ENCODE results near the gene PAK5.

Gene PAK5

GRCh38 chr20:9515741-9516233 is 323.1 kb downstream of the PAK5 start:
- peaks cover 17% of the 10 kb centered on the region; the same call in 1 of the 2 replicates for H3K4me1 ChIP-seq (ENCODE audit: insufficient read depth, low read length)
- no peaks in the 10 kb centered on the region for H3K9me3 ChIP-seq (ENCODE audit: control insufficient read depth, insufficient read depth, low read length)
- H3K36me3 ChIP-seq (ENCODE audit: insufficient read depth, low read length), result no peaks in the 10 kb centered on the region
- H3K9ac ChIP-seq (ENCODE audit: low read depth, low read length), result peak overlapping the region; percentile 81

DNA sequence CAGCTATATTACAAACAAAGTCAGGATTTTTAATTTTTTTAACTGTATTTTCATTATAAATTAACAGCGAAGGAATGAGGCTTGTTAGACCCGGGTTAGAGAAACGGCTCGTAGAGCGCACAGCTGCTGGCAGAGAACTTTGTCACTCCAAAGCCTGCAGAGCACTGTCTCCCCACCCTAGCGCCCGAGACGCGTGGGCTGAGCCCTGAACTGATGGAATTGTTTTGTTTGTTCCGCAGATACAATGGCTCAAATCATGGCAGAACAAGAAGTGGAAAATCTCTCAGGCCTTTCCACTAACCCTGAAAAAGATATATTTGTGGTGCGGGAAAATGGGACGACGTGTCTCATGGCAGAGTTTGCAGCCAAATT is 323.7 kb downstream of the PAK5 start:
- H3K9ac ChIP-seq (ENCODE audit: low read depth, low read length), result peak overlapping the region; percentile 81; the same call in 1 of the 2 replicates
- H3K36me3 ChIP-seq (ENCODE audit: insufficient read depth, low read length), result no peaks in the 10 kb centered on the region
- no peaks in the 10 kb centered on the region for H3K9me3 ChIP-seq (ENCODE audit: control insufficient read depth, insufficient read depth, low read length)
- peaks cover 17% of the 10 kb centered on the region; the same call in 1 of the 2 replicates for H3K4me1 ChIP-seq (ENCODE audit: insufficient read depth, low read length)

DNA sequence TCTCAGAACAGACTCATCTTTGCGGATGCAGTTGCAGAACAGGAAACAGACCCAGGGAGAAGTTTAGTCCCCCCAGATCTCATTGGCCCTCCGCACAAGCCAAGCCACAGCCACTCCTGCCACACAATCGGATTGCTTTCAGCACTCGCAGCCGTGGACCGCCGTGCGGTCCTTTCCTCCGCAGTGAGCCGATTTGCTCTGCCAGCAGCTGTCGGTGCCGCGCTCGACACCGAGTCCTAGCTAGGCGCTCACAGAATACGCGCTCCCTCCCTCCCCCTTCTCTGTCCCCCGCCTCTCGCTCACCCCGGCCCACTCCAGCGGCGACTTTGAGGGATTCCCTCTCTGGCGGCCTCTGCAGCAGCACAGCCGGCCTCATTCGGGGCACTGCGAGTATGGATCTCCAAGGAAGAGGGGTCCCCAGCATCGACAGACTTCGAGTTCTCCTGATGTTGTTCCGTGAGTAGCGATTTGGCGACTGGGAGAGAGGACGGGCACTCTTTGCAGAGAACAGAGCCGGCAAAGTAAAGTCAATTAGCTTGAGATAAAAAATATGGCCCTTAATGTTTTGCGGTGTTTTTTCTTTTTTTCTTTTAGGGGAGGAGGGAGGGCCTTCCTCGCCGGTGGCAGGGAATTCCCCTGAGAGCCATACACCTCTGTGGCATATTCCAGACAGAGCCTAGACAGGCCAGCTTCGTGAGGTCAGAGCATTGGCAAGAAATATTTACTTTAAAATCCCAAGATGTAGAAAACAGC is 324.2 kb downstream of the PAK5 start, which contains the start of gene LAMP5:
Gene LAMP5 (plus strand): TSS at position 130 of the 753 bp plus-strand sequence. CDS start 263 bp downstream, at position 393.
- Histone ChIP-seq H3K36me3 (ENCODE audit: insufficient read depth, low read length) (no peaks in the 10 kb centered on the region), H3K4me1 (ENCODE audit: insufficient read depth, low read length) (peaks cover 11% of the 10 kb centered on the region; the same call in 1 of the 2 replicates), H3K9ac (ENCODE audit: low read depth, low read length) (peak within 1 kb of the TSS; percentile 81; the same call in 1 of the 2 replicates), H3K9me3 (ENCODE audit: control insufficient read depth, insufficient read depth, low read length) (no peaks in the 10 kb centered on the region)

DNA sequence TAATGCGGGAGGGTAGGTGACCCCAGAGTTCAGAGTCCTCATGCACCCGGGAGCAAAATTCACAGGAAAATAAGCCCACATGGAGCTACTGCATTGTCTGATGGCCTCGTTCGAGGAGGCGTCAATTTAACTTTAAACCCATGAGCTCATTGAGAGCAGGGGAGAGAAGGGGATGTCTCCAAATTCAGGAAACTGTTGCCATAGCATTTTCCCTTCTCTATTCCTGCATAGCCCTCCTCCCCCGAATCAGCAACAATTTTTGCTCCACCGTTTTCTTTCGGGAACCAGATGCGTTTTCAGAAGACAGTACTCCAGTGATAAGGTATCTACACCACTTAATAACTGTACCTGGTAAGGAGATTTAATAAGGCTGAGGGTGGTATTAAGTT is 324.8 kb downstream of the PAK5 start:
- Histone ChIP-seq H3K4me1 (ENCODE audit: insufficient read depth, low read length) (peaks cover 9% of the 10 kb centered on the region; the same call in 1 of the 2 replicates), H3K9ac (ENCODE audit: low read depth, low read length) (peak overlapping the region; percentile 81; the same call in 1 of the 2 replicates)

GRCh38 chr20:9510911-9511310 is 328.0 kb downstream of the PAK5 start:
- Histone ChIP-seq H3K9me3 (ENCODE audit: control insufficient read depth, insufficient read depth, low read length) (no peaks in the 10 kb centered on the region), H3K9ac (ENCODE audit: low read depth, low read length) (no peak overlapping the region), H3K4me1 (ENCODE audit: insufficient read depth, low read length) (no peaks in the 10 kb centered on the region)

More for the DNA sequence above, 324.8 kb downstream of the PAK5 start:
- Histone ChIP-seq H3K9me3 (ENCODE audit: control insufficient read depth, insufficient read depth, low read length) (no peaks in the 10 kb centered on the region), H3K36me3 (ENCODE audit: insufficient read depth, low read length) (no peaks in the 10 kb centered on the region)

DNA sequence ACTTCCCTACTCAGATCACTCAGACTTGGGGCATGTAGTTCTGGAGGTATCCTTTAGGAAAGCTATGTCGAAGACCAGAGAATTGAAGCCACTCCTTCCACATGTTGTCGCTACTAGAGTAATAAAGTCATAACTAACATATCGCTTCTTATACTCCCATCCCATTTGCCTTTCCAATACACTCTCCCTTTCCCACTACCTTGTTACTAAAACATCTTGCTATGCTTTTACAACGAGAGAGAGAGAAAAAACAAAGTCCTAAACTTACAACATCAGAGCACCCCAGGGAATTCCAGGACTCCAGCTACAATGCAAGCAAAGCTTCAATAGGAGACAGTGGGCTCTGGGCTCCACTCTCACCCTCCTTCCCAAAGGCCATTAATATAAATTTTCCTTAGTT is 329.6 kb downstream of the PAK5 start:
- Histone ChIP-seq H3K9ac (ENCODE audit: low read depth, low read length) (no peak overlapping the region), H3K9me3 (ENCODE audit: control insufficient read depth, insufficient read depth, low read length) (no peaks in the 10 kb centered on the region), H3K4me1 (ENCODE audit: insufficient read depth, low read length) (0 out of 2 replicates have a peak, but pooled peaks cover 4% of the 10 kb centered on the region), H3K36me3 (ENCODE audit: insufficient read depth, low read length) (no peaks in the 10 kb centered on the region)

More at GRCh38 chr20:9510911-9511310, 328.0 kb downstream of the PAK5 start:
- no peaks in the 10 kb centered on the region for H3K36me3 ChIP-seq (ENCODE audit: insufficient read depth, low read length)

- Histone ChIP-seq H3K9ac (ENCODE audit: low read depth, low read length) (no peak overlapping the region), H3K36me3 (ENCODE audit: insufficient read depth, low read length) (no peaks in the 10 kb centered on the region), H3K9me3 (ENCODE audit: control insufficient read depth, insufficient read depth, low read length) (no peaks in the 10 kb centered on the region), H3K4me1 (ENCODE audit: insufficient read depth, low read length) (0 out of 2 replicates have a peak, but pooled peaks cover 7% of the 10 kb centered on the region)
Observed at GRCh38 chr20:9508696-9509178, 330.1 kb downstream of the PAK5 start.

GRCh38 chr20:9508240-9508661 is 330.6 kb downstream of the PAK5 start:
- H3K36me3 ChIP-seq (ENCODE audit: insufficient read depth, low read length), result no peaks in the 10 kb centered on the region
- no peak overlapping the region for H3K9ac ChIP-seq (ENCODE audit: low read depth, low read length)
- H3K9me3 ChIP-seq (ENCODE audit: control insufficient read depth, insufficient read depth, low read length), result no peaks in the 10 kb centered on the region
- 0 out of 2 replicates have a peak, but pooled peaks cover 7% of the 10 kb centered on the region for H3K4me1 ChIP-seq (ENCODE audit: insufficient read depth, low read length)

DNA sequence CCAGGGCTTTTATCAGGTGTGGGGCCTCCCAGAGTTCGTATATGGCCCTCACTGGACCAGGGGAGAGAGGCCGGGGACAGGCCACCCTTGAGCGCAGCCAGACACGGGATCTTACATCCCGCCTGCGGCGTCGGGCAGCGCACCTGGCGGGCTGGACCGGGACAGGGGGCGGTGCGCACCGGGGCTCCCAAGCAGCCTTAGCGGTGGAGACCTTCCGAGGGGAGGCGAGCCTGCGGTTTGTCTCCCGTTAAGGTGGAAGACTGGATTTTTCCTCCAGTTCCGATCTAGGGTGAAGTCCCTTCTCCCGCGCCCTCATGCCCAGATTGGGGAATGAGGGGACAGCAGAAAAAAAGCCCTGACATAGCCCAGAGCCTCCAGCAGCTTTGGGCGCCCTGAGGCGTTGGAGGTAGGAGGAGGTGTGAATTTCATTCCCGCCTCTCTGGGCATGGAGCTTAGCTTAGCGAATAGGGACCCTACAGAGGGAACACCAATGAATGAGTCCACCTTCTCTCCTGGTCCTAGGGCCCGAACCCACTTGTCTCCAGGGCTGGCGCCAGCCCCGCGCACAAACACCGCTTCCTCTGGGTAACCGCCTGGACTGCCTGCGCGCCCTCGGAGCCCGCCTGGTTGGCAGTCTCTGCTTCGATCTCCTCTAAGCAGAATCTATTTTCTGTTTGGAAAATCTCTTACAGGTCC is 331.2 kb downstream of the PAK5 start:
- no peak overlapping the region for H3K9ac ChIP-seq (ENCODE audit: low read depth, low read length)
- H3K36me3 ChIP-seq (ENCODE audit: insufficient read depth, low read length), result no peaks in the 10 kb centered on the region
- 0 out of 2 replicates have a peak, but pooled peaks cover 7% of the 10 kb centered on the region for H3K4me1 ChIP-seq (ENCODE audit: insufficient read depth, low read length)
- H3K9me3 ChIP-seq (ENCODE audit: control insufficient read depth, insufficient read depth, low read length), result no peaks in the 10 kb centered on the region

DNA sequence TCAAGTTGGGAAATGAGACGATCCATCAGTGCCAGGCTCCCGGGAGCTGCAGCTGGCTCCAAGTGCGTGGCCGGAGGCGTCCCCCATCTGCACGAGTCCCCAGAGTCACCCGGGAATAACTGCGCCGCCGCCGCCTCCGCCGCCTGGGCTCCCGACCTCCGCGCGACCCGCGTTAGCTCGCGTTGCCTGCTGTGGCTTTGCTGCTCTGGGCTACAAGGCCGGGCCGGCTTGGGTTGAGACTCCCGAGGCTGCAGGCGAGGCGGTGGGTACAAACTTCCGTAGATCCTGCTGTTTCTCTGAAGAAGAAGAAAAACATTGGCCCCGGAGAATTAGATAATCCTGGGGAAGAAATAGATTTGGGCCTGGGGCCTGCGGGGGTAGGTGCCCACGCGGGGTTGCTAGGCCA is 331.9 kb downstream of the PAK5 start:
- Histone ChIP-seq H3K9ac (ENCODE audit: low read depth, low read length) (no peak overlapping the region), H3K36me3 (ENCODE audit: insufficient read depth, low read length) (no peaks in the 10 kb centered on the region), H3K9me3 (ENCODE audit: control insufficient read depth, insufficient read depth, low read length) (no peaks in the 10 kb centered on the region), H3K4me1 (ENCODE audit: insufficient read depth, low read length) (0 out of 2 replicates have a peak, but pooled peaks cover 7% of the 10 kb centered on the region)

DNA sequence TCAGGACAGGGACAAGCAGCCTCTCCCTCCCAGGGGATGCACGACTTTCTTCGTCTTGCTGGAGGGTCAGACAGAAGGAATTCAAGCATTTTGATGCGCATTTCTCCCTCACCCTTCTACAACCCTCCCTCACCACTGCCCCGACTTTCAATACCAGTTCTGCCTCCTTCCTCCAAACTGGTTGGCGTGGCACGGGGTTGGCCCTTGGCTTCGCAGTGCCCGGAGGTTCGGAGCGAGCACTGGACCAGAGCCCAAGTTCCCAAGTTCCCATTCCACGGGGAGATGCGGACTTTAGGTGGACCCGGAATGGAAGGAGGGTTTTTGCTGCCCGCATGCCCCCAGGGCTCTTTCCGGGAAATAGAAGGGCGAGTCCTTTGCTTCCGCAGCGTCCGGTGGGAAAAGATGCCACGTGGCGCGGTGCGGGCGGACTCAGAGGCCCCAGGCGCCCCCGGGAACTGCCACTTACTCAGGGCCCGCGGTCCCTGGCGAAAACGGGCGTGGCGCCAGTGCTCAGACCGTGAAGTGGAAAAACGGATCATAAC is 332.5 kb downstream of the PAK5 start:
- Histone ChIP-seq H3K9ac (ENCODE audit: low read depth, low read length) (no peak overlapping the region), H3K4me1 (ENCODE audit: insufficient read depth, low read length) (0 out of 2 replicates have a peak, but pooled peaks cover 7% of the 10 kb centered on the region), H3K36me3 (ENCODE audit: insufficient read depth, low read length) (no peaks in the 10 kb centered on the region), H3K9me3 (ENCODE audit: control insufficient read depth, insufficient read depth, low read length) (no peaks in the 10 kb centered on the region)

GRCh38 chr20:9503526-9504245 is 335.2 kb downstream of the PAK5 start:
- Histone ChIP-seq H3K36me3 (ENCODE audit: insufficient read depth, low read length) (no peaks in the 10 kb centered on the region), H3K9ac (ENCODE audit: low read depth, low read length) (no peak overlapping the region), H3K9me3 (ENCODE audit: control insufficient read depth, insufficient read depth, low read length) (no peaks in the 10 kb centered on the region)

GRCh38 chr20:9501473-9501872 is 337.4 kb downstream of the PAK5 start:
- no peak overlapping the region for H3K9ac ChIP-seq (ENCODE audit: low read depth, low read length)
- H3K4me1 ChIP-seq (ENCODE audit: insufficient read depth, low read length), result 0 out of 2 replicates have a peak, but pooled peaks cover 7% of the 10 kb centered on the region
- H3K36me3 ChIP-seq (ENCODE audit: insufficient read depth, low read length), result no peaks in the 10 kb centered on the region
- H3K9me3 ChIP-seq (ENCODE audit: control insufficient read depth, insufficient read depth, low read length), result no peaks in the 10 kb centered on the region

More at GRCh38 chr20:9503526-9504245, 335.2 kb downstream of the PAK5 start:
- 0 out of 2 replicates have a peak, but pooled peaks cover 7% of the 10 kb centered on the region for H3K4me1 ChIP-seq (ENCODE audit: insufficient read depth, low read length)

Measured in ES-I3 (cell line).